Measurements from ENCODE around the gene MRPS10. TPM values are rescaled to one million over a fixed set of nuclear protein-coding genes. Genes with fewer than 3 reads are reported as not detected.
"Not testable (repeated sequence)": the region's sequence is repeated elsewhere in the genome, so short reads cannot be mapped to it uniquely, and the experiment has no call there.

The MRPS10 gene
- total and polyA plus RNA-seq, 10 of the 15 experiments (the other 5 are each of a cell fraction or from before 2014, with no cell fraction given), result 28.5 to 83.3 (median 52.8) TPM

GRCh38 chr6:42171813-42172581 lies 45.7 kb downstream of the MRPS10 start (continued):
- TF ChIP-seq RBBP5 (conservative IDR thresholded peaks at IDR 0.05), result no peak
- TF ChIP-seq CBX5 (IDR thresholded peaks at IDR 0.05; ENCODE audit: low read depth), result no peak
- TF ChIP-seq ETV6 (conservative IDR thresholded peaks at IDR 0.05 in 1 of 2, IDR thresholded peaks at IDR 0.05 in 1 of 2; ENCODE audit: borderline replicate concordance in 1 of 2, low read depth in 1 of 2), result no peak
- TF ChIP-seq, protein P1, sequence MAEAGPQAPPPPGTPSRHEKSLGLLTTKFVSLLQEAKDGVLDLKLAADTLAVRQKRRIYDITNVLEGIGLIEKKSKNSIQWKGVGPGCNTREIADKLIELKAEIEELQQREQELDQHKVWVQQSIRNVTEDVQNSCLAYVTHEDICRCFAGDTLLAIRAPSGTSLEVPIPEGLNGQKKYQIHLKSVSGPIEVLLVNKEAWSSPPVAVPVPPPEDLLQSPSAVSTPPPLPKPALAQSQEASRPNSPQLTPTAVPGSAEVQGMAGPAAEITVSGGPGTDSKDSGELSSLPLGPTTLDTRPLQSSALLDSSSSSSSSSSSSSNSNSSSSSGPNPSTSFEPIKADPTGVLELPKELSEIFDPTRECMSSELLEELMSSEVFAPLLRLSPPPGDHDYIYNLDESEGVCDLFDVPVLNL (IDR thresholded peaks at IDR 0.05; ENCODE audit: low read depth, low read length), result no peak
- no peak for TF ChIP-seq MTA2 (IDR thresholded peaks at IDR 0.05; ENCODE audit: low read depth)
- TF ChIP-seq, protein P2, sequence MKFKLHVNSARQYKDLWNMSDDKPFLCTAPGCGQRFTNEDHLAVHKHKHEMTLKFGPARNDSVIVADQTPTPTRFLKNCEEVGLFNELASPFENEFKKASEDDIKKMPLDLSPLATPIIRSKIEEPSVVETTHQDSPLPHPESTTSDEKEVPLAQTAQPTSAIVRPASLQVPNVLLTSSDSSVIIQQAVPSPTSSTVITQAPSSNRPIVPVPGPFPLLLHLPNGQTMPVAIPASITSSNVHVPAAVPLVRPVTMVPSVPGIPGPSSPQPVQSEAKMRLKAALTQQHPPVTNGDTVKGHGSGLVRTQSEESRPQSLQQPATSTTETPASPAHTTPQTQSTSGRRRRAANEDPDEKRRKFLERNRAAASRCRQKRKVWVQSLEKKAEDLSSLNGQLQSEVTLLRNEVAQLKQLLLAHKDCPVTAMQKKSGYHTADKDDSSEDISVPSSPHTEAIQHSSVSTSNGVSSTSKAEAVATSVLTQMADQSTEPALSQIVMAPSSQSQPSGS (IDR thresholded peaks at IDR 0.05; ENCODE audit: low read length), result no peak
- TF ChIP-seq ZNF592 (IDR thresholded peaks at IDR 0.05), result no peak
- no peak for TF ChIP-seq NFXL1 (IDR thresholded peaks at IDR 0.05; ENCODE audit: borderline replicate concordance)
- TF ChIP-seq TAF1 (IDR thresholded peaks at IDR 0.05; ENCODE audit: borderline replicate concordance, low read depth, low read length), result no peak
- no peak for TF ChIP-seq SP1 (IDR thresholded peaks at IDR 0.05; ENCODE audit: low read depth, low read length)

DNA sequence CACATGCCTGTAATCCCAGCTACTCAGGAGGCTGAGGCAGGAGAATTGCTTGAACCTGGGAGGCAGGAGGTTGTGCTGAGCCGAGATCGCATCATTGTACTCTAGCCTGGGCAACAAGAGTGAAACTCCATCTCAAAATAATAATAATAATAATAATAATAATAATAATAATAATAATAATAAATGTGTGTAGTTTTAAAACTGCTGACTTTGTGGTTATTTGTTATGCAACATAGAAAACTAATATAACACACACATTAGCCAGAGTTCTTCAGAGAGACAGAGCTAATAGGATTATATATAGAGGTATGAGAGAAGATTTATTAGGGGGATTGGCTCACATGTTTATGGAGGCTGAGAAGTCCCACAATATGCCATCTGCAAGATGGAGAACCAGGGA lies 47.9 kb downstream of the MRPS10 start:
- in situ Hi-C loops (cut with MboI), result loop anchor here (5.0 kb wide), 1 partner anchor 92 kb away; no protein-coding TSS in a partner anchor

More for the DNA sequence above, 47.9 kb downstream of the MRPS10 start:
- H3K79me2 ChIP-seq (ENCODE audit: control insufficient read depth, insufficient read depth, low read length); H3K4me3 ChIP-seq; ATAC-seq; DNase-seq (ENCODE audit: low read depth, low spot score); BruUV-seq (replicated peaks); FAIRE-seq; H3K4me2 ChIP-seq (ENCODE audit: control insufficient read depth, insufficient read depth); H3K27ac ChIP-seq (ENCODE audit: control insufficient read depth, insufficient read depth); H3K9ac ChIP-seq (ENCODE audit: control insufficient read depth, insufficient read depth, low read length); H3K36me3 ChIP-seq (ENCODE audit: control insufficient read depth in 2 of 2, insufficient read depth in 2 of 2, low read length in 1 of 2); H3K9me3 ChIP-seq (replicated peaks; ENCODE audit: control insufficient read depth, insufficient read depth, low read length); H2AFZ ChIP-seq (ENCODE audit: control insufficient read depth, low read depth, low read length); H3K4me1 ChIP-seq (ENCODE audit: control insufficient read depth, insufficient read depth, low read length); H4K20me1 ChIP-seq (ENCODE audit: control insufficient read depth, insufficient read depth); POLR2A ChIA-PET; intact Hi-C loops (cut with micrococcal nuclease; ENCODE audit: unreplicated experiment); H3K27me3 ChIP-seq (replicated peaks in 1 of 2; ENCODE audit: control insufficient read depth in 2 of 2, insufficient read depth in 2 of 2, low read length in 1 of 2): not testable (repeated sequence)
- 36% methylated on average over 2 of the region's 2 CpGs for WGBS (ENCODE audit: insufficient coverage, insufficient replicate concordance, low lambda C conversion rate, missing lambda C conversion rate)
- ChIA-PET SMC1A (ENCODE audit: uncharacterized antibody, unreplicated experiment) (interaction anchor here (1.4 to 3.3 kb wide), 4 partner anchors 45 to 378 kb away, joined by 3 to 16 read pairs (median 6); no protein-coding TSS in a partner anchor), RAD21 (ENCODE audit: unreplicated experiment) (interaction anchor here (1.5 to 3.0 kb wide), 2 partner anchors 60 to 378 kb away, joined by 3 to 14 read pairs; no protein-coding TSS in a partner anchor), CTCF (interaction anchor here (0.8 to 3.1 kb wide), 5 partner anchors 44 to 378 kb away, joined by 3 to 31 read pairs (median 3); no protein-coding TSS in a partner anchor)

All from GM12878 (cell line).